Right renal cortex interstitium (tissue), 3 donors: ENCODE data around the gene SAMSN1. TPM values are rescaled to one million over a fixed set of nuclear protein-coding genes. Genes with fewer than 3 reads are reported as not detected.
"Not testable (repeated sequence)": the region's sequence is repeated elsewhere in the genome, so short reads cannot be mapped to it uniquely, and the experiment has no call there.

Source experiments
- DNase-seq, 3 donors: peaks; one replicate each; pipeline ENCODE4 v3.0.0-alpha.2; 2013; ENCODE audit warnings: low read depth in 3 of 3, low spot score in 2 of 3
- polyA plus RNA-seq, 3 donors: library from polyadenylated mRNA; unstranded; fragments of 120-200 nt; gene quantifications; one replicate each; pipeline ENCODE4 v1.2.1, GENCODE V29; 2013; ENCODE audit not compliant: insufficient read length in 3 of 3

The SAMSN1 gene
- polyA plus RNA-seq, 3 donors = 4.3 to 5.7 (median 5.1) TPM

- DNase-seq = no peak
Observed at GRCh38 chr21:14533499-14534428, 12.4 kb downstream of the SAMSN1 start.

DNA sequence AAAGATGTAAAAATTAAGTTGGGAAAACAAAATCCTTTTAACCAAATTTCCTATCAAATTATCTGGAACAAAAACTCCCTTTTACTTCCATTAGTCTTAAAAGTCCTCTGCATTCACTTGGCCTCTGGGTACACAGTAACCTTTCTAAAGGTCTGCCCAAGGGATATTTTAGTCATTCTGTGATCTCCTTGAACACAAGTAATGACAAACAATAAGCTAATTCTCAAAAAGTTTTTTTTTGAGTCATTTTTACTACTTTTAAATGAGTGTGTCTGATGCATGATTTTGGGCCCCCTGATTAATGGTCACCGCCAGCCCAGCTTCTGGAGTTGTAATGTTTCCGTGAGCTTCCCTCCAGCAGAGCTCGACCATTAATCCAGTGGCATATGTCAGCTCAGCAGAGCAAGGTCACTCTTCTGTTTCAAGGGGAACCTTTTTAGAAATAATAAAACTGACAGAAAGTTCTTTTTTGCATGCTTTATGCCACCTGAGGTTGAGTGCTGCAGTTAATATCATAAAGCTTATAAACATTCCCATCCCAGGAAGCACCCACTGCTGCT, 14.3 kb downstream of the SAMSN1 start:
- peak; percentile 8 to 24 (median 21) for DNase-seq

- no peak for DNase-seq
Observed at GRCh38 chr21:14530592-14530991, 15.5 kb downstream of the SAMSN1 start.

DNA sequence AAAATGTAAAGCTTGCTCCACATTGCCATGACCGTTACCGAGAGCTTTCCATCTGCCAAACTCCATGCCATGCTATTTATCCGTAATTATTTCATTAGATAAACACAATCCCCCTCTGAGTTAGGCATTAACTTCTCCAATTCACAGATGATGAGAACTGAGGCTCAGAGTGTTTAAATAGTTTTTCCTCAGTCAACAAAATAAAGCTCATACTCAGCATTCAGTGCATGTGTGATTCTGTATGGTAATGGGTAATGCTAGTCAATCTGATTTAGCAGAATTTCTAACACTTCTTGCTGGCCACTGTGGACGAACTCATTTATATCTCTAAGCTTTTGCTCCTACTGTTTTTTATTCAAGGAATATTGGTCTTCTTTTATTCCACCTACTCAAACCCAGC, 17.3 kb downstream of the SAMSN1 start:
- no peak for DNase-seq

- DNase-seq = no peak
Observed at GRCh38 chr21:14527696-14528652, 18.1 kb downstream of the SAMSN1 start.

- no peak for DNase-seq
Observed at GRCh38 chr21:14526836-14527695, 19.0 kb downstream of the SAMSN1 start.

DNA sequence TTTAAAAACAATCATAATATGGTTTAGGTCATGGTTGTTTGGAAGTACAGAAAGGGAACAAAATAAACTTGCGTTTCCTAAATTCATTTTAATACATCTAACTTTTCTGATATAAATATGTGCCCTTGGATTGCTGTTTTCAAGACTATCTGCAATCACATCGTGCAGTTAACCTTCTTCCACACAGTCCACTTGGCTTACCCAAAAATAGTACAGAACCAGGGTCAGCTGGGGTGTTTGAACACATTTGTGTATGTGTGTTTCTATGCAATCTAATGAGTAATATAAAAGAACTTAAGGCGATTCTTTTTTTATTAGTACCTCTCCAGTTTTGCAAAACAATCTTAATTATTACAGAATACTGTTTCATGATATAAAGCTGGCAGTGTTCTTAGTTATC, 19.9 kb downstream of the SAMSN1 start:
- DNase-seq = no peak

DNA sequence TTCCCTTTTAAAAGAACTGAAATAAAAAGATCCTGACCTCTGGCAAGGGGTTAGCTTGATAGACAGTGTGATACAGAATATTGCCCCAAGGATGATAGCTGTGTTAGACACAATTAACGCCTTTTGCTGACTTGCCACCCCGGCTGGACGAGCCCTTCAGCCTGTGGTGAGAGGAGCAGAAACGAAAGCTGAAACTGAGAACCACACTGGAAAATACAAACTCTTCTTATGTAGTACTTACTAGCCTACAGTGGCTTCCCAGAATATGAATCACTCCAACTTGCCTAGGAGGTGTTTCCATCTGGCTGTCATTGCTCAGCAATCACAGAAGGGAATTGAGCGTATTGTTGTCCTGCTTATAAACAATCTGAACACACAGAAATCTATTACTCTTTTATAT, 22.9 kb downstream of the SAMSN1 start:
- no peak for DNase-seq

DNA sequence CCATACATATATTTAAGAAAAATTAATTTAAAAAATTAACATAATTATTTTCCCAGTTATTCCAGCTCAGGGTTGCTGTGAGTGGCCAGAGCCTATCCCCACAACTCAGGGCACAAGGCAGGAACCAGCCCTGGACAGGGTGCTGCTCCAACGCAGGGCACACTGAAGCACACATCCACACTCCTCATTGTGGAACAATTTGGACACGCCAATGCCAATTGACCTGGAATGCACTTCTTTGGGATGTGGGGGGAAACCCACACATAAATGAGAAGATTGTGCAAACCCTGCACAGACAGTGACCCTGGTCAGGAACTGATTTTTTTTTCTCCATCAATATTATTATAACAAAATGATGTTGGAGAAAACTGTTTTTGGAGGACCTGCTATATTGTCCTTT, 23.4 kb downstream of the SAMSN1 start:
- no peak for DNase-seq

DNA sequence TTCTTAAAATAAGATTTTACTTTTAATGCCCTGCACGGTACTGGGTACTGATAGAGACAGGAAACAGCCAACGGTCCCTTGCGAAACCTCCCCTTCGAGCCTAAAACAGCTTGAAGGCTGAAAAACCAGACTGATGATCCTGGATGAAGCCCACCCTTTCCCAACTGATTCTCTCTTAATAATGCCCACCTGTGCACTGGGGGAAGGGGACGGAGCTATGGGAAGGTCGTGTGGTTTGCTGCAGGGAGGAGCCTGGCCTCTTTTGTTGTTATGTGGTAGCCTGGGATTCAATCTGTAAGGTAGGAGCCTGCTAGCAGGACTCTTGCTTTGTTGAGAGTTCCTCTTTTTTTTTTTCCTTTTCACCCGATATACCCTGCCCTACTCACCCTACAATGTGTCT, 25.6 kb downstream of the SAMSN1 start:
- no peak for DNase-seq

GRCh38 chr21:14519000-14519399, 27.1 kb downstream of the SAMSN1 start:
- no peak for DNase-seq

DNA sequence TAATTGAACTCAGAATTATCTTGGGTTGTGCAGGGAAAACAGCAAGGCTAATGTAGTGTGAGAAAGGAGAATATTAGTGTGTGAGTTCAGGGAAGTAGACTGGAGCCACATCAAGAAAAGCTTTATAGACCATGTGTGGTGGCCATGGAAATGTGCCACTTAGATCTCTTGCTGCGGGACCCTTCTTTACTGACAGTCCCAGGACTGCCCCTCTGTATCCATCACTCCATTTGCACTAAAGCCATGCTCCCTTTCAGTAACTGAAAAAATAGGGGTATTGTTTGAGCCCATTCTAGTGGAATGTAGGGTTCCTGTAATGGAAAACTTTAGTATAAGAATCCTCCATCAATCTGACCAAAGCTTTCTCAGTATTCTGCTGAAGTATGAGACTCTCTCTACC, 32.3 kb downstream of the SAMSN1 start:
- no peak for DNase-seq

GRCh38 chr21:14506859-14507457, 39.2 kb downstream of the SAMSN1 start:
- not testable (repeated sequence) for DNase-seq

DNA sequence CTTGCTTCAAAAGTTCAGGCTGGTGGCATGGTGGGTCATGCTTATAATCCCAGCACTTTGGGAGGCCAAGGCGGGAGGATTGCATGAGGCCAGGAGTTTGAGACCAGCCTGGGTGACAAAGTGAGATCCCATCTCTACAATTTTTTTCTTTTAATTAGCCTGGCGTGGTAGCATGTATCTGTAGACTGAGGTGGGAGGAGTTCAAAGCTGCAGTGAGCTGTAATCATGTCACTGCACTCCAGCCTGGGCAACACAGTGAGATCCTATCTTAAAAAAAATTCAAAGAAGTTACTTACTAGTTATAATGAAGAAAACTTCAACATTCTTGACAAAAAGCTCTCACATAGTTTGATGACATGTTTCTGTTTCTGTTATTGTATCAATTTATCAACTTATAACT, 45.2 kb downstream of the SAMSN1 start:
- no peak for DNase-seq

DNA sequence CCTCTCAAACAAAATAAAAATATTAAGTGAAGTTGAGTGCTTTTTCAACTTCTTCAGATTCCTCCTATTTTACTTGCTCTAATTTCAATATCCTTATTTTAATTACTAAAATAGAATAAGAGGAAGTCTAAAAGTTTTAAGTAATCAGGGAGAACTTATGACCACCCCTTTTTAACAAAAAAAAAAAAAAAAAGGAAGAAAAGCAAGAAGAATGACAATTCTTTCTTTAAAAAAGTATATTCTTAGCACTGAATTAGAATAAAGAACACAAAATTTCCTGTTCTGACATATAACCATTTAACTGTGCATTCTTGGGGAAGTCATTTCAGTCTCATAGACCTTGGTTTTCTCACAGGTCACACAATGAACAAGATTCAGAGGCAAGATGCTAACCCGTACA, 46.8 kb downstream of the SAMSN1 start:
- DNase-seq = no peak

DNA sequence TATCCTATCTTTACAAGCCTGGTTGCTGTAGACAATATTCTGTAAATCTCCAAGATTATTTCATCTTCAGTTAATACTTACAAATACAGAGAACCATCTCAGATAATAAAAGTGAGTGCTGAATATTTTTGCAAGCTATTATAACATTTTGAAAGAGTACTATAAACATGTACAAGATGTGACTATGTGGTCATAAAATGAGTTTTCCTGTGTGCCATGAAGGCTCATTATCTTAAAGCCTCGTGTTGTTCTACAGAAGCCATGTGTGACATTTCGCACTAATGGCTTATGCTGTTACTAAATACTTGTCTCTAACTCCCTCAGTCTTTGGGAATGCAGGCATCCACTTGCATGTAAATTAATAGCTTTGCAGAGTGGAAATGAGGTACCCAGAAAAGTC, 48.3 kb downstream of the SAMSN1 start:
- no peak for DNase-seq

DNA sequence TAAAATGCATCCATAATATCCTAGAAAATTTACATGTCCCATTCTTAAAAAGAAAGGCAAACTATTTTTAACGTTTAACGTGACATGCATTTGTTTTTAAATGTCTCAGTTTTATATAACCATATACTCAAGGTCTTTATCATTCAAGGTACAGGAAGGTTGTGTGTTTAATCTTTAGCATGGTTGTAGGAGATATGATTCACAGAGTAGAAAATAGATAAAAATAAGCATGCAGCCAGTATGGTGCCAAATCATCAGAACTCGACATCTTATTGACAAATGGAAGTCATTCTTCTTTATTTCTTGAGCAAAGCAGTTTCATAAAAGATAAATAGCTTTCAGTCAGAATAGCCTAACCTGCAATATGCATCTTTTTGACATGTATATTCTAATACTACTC, 51.0 kb downstream of the SAMSN1 start:
- no peak for DNase-seq

DNA sequence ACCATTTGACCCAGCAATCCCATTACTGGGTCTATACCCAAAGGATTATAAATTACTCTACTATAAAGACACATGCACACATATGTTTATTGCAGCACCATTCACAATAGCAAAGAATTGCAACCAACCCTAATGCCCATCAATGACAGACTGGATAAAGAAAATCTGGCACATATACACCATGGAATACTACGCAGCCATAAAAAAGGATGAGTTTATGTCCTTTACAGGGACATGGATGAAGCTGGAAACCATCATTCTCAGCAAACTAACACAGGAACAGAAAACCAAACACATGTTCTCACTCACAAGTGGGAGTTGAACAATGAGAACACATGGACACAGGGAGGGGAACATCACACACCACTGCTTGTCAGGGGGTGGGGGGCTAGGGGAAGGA, 51.9 kb downstream of the SAMSN1 start:
- not testable (repeated sequence) for DNase-seq

DNA sequence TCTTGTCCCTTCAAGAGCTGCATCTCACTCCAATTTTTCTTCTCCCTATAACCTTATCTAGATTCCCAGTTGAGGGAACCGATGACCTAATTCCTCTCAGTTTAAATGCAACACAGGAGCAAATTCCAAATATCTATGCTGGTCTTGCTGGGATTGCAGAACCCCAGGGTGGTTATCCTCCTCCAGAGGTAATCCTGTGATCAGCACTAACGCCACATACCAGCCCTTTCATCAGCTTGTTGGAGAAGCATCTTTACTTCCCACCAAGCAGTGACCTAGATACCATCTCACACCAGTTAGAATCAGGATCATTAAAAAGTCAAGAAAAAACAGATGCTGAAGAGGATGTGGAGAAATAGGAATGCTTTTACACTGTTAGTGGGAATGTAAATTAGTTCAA, 52.4 kb downstream of the SAMSN1 start:
- no peak for DNase-seq

- DNase-seq = no peak
Observed at GRCh38 chr21:14492931-14493330, 53.2 kb downstream of the SAMSN1 start.
